ENCODE results near the gene ZFC3H1. TPM values are rescaled to one million over a fixed set of nuclear protein-coding genes. Genes with fewer than 3 reads are reported as not detected.

Gene ZFC3H1
- total and polyA plus RNA-seq, 2 donors (not counting 3 experiments of a cell fraction or from before 2014, with no cell fraction given): 23.6 to 60.4 TPM

- DNase-seq (ENCODE audit: low read depth, low spot score) (no peak), FAIRE-seq (no peak)
- no peaks in the 10 kb centered on the region for H3K4me1 ChIP-seq (ENCODE audit: control insufficient read depth, extremely low read depth, insufficient read depth, low read length)
- no peaks in the 10 kb centered on the region for H3K79me2 ChIP-seq (ENCODE audit: control insufficient read depth, insufficient read depth, low read length)
- no peaks in the 10 kb centered on the region for H3K36me3 ChIP-seq (ENCODE audit: control insufficient read depth in 2 of 2, extremely low read depth in 1 of 2, insufficient read depth in 2 of 2, low read length in 2 of 2)
- no peak overlapping the region for H2AFZ ChIP-seq (ENCODE audit: low read depth, low read length)
- no peak for TF ChIP-seq GATA2 (IDR thresholded peaks at IDR 0.05; ENCODE audit: insufficient read depth, insufficient read length, low read depth, low read length)
- no peak for TF ChIP-seq MAX (IDR thresholded peaks at IDR 0.05; ENCODE audit: insufficient read depth, insufficient read length)
- no peak for TF ChIP-seq CTCF (IDR thresholded peaks at IDR 0.05; ENCODE audit: extremely low read depth in 1 of 2, insufficient read depth in 1 of 2, low read depth in 1 of 2, low read length in 2 of 2)
- no peak for TF ChIP-seq JUN (IDR thresholded peaks at IDR 0.05; ENCODE audit: borderline replicate concordance, insufficient read depth, insufficient read length, low read depth)
- TF ChIP-seq EZH2 (IDR thresholded peaks at IDR 0.05; ENCODE audit: borderline replicate concordance, low read depth, low read length, severe bottlenecking): no peak
- TF ChIP-seq FOS (IDR thresholded peaks at IDR 0.05; ENCODE audit: borderline replicate concordance, insufficient read depth, low read length): no peak
- no peak for TF ChIP-seq POLR2AphosphoS5 (IDR thresholded peaks at IDR 0.05; ENCODE audit: insufficient read depth, low read depth, low read length)
- TF ChIP-seq POLR2A (IDR thresholded peaks at IDR 0.05; ENCODE audit: low read depth, low read length): no peak
- no peak for TF ChIP-seq MYC (IDR thresholded peaks at IDR 0.05; ENCODE audit: low read depth, low read length)
- dilution Hi-C loops (cut with MboI; ENCODE audit: extremely low pct_ligation_motif_present, low sequenced_read_pairs) (no loop called here), intact Hi-C loops (cut with micrococcal nuclease) (no loop called here)
- H3K9me3 ChIP-seq (replicated peaks; ENCODE audit: control insufficient read depth, insufficient read depth, low read length): no peaks in the 10 kb centered on the region
- BruUV-seq (replicated peaks): no TSS peak
- no peaks in the 10 kb centered on the region for H3K9me1 ChIP-seq (replicated peaks; ENCODE audit: control insufficient read depth, extremely low read depth, insufficient read depth, low read length)
- no peaks in the 10 kb centered on the region for H4K20me1 ChIP-seq (replicated peaks; ENCODE audit: control insufficient read depth, extremely low read depth, insufficient read depth, low read length)
- peaks cover 3 to 9% of the 10 kb centered on the region in 2 experiments for H3K27me3 ChIP-seq (ENCODE audit: control insufficient read depth in 2 of 2, insufficient read depth in 2 of 2, low read length in 2 of 2)
- H3K27ac ChIP-seq (ENCODE audit: insufficient read depth, low read depth, low read length): no peak overlapping the region
- no peak overlapping the region for H3K9ac ChIP-seq (replicated peaks; ENCODE audit: extremely low read depth, insufficient read depth, low read length)
- ChIA-PET CTCF (no interaction called here), POLR2A (no interaction called here)
- no peak overlapping the region for H3K4me3 ChIP-seq (replicated peaks in 1 of 3; ENCODE audit: insufficient read depth in 1 of 3, low read depth in 1 of 3, low read length in 3 of 3)
- H3K4me2 ChIP-seq (ENCODE audit: insufficient read depth, low read length): no peak overlapping the region
These were observed 79.3 kb downstream of the ZFC3H1 start for GRCh38 chr12:71584356-71584755.
